PC-9 (cell line): ENCODE results near the gene MRPL27. TPM values are rescaled to one million over a fixed set of nuclear protein-coding genes. Genes with fewer than 3 reads are reported as not detected.

Experiments
- BruUV-seq: library from RNA; stranded (reverse); fragments of 400-500 nt; replicated peaks from 2 replicates; lab custom pipeline; 2021; lab: Mats Ljungman, UMichigan
- CTCF ChIA-PET: fragments of 300-600 bp; sonication (Branson Sonifier 250); formaldehyde crosslinking; loops from one replicate; lab custom pipeline; 2022; ENCODE audit warnings: antibody characterized with exemption; lab: Charles Lee
- POLR2A ChIA-PET: fragments of 300-600 bp; sonication (Branson Sonifier 250); formaldehyde crosslinking; loops from one replicate; lab custom pipeline; 2022; ENCODE audit warnings: antibody characterized with exemption; ENCODE audit not compliant: unreplicated experiment; lab: Charles Lee
- DNase-seq, 2 experiments: peaks; one replicate each; pipeline versions ENCODE4 v3.0.0 to v3.0.0-alpha.2; 2015 to 2022; ENCODE audit warnings: mixed read lengths in 1 of 2
- H2AFZ ChIP-seq: fragments of 200-600 bp; sonication (generic); 2 replicates; pipeline ENCODE4 v1.8.1; 2017; ENCODE audit warnings: antibody characterized with exemption
- H3F3A ChIP-seq: fragments of 200-600 bp; sonication (generic); 2 replicates; pipeline ENCODE4 v1.8.1; 2017; ENCODE audit warnings: antibody characterized with exemption, mild to moderate bottlenecking, low read depth; ENCODE audit not compliant: insufficient read depth
- H3K27ac ChIP-seq: fragments of 200-600 bp; sonication (generic); 2 replicates; pipeline ENCODE4 v1.6.1; 2016; ENCODE audit warnings: mixed run types
- H3K27me3 ChIP-seq: fragments of 200-600 bp; sonication (generic); 2 replicates; pipeline ENCODE4 v1.6.1; 2016; ENCODE audit warnings: low read depth, mixed run types; ENCODE audit not compliant: insufficient read depth
- H3K36me3 ChIP-seq: fragments of 200-600 bp; sonication (generic); 2 replicates; pipeline ENCODE4 v1.6.1; 2016; ENCODE audit warnings: low read depth, mixed run types
- H3K4me1 ChIP-seq: fragments of 200-600 bp; sonication (generic); replicated peaks from 2 replicates; pipeline ENCODE4 v1.6.1; 2016; ENCODE audit warnings: mixed run types; ENCODE audit not compliant: insufficient read depth
- H3K4me2 ChIP-seq: fragments of 200-600 bp; sonication (generic); 2 replicates; pipeline ENCODE4 v1.6.1; 2017; ENCODE audit warnings: mixed run types
- H3K4me3 ChIP-seq: fragments of 200-600 bp; sonication (generic); 2 replicates; pipeline ENCODE4 v1.6.1; 2016; ENCODE audit warnings: mixed run types
- H3K79me2 ChIP-seq: fragments of 200-600 bp; sonication (generic); 2 replicates; pipeline ENCODE4 v1.6.1; 2017; ENCODE audit warnings: low read depth, mixed run types
- H3K9me2 ChIP-seq: fragments of 200-600 bp; sonication (generic); 2 replicates; pipeline ENCODE4 v1.8.1; 2017; ENCODE audit warnings: mild to moderate bottlenecking; ENCODE audit not compliant: insufficient read depth
- H3K9me3 ChIP-seq: fragments of 200-600 bp; sonication (generic); 2 replicates; pipeline ENCODE4 v1.8.1; 2016; ENCODE audit warnings: low read depth; ENCODE audit not compliant: insufficient read depth
- H4K20me1 ChIP-seq: fragments of 200-600 bp; sonication (generic); 2 replicates; pipeline ENCODE4 v1.8.1; 2017; ENCODE audit not compliant: insufficient read depth
- EZH2 ChIP-seq: fragments of 200-600 bp; sonication (generic); IDR thresholded peaks from 2 replicates; pipeline ENCODE4 v1.8.0; 2017; ENCODE audit warnings: antibody characterized with exemption, low read depth
- intact Hi-C: fragments of 100-400 bp; cut with micrococcal nuclease; formaldehyde crosslinking; loops from one replicate; pipeline ENCODE4 v1.10.0; 2022; ENCODE audit not compliant: unreplicated experiment
- total RNA-seq: library from RNA; stranded (reverse); gene quantifications from 2 replicates; pipeline ENCODE4 v1.2.3, GENCODE V29; 2021
- TF ChIP-seq, protein P1 (sequence below): fragments of 200-600 bp; sonication (generic); conservative IDR thresholded peaks from 2 replicates; pipeline ENCODE4 v1.6.1; 2017; ENCODE audit warnings: mixed run types, antibody characterized with exemption, mild to moderate bottlenecking, moderate library complexity

The MRPL27 gene
- total RNA-seq, 1 experiment from 2014 or later: 48.3 TPM

GRCh38 chr17:50356418-50356817 is 16.6 kb downstream of the MRPL27 start:
- Histone ChIP-seq H3K36me3 (0 out of 2 replicates have a peak, but pooled peaks cover 7% of the 10 kb centered on the region), H3F3A (no peaks in the 10 kb centered on the region), H3K9me3 (no peaks in the 10 kb centered on the region), H3K4me2 (no peak overlapping the region), H3K4me3 (no peak overlapping the region), H3K79me2 (no peaks in the 10 kb centered on the region), H3K27me3 (no peaks in the 10 kb centered on the region), H3K4me1 (no peaks in the 10 kb centered on the region), H2AFZ (no peak overlapping the region), H3K27ac (no peak overlapping the region), H4K20me1 (peaks cover 3% of the 10 kb centered on the region; the same call in 1 of the 2 replicates), H3K9me2 (no peaks in the 10 kb centered on the region)
- ChIA-PET CTCF (no interaction called here), POLR2A (no interaction called here)
- no peak for TF ChIP-seq EZH2
- TF ChIP-seq, protein P1, sequence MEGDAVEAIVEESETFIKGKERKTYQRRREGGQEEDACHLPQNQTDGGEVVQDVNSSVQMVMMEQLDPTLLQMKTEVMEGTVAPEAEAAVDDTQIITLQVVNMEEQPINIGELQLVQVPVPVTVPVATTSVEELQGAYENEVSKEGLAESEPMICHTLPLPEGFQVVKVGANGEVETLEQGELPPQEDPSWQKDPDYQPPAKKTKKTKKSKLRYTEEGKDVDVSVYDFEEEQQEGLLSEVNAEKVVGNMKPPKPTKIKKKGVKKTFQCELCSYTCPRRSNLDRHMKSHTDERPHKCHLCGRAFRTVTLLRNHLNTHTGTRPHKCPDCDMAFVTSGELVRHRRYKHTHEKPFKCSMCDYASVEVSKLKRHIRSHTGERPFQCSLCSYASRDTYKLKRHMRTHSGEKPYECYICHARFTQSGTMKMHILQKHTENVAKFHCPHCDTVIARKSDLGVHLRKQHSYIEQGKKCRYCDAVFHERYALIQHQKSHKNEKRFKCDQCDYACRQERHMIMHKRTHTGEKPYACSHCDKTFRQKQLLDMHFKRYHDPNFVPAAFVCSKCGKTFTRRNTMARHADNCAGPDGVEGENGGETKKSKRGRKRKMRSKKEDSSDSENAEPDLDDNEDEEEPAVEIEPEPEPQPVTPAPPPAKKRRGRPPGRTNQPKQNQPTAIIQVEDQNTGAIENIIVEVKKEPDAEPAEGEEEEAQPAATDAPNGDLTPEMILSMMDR: no peak
- no peak for DNase-seq
- intact Hi-C loops: no loop called here
- no TSS peak for BruUV-seq

DNA sequence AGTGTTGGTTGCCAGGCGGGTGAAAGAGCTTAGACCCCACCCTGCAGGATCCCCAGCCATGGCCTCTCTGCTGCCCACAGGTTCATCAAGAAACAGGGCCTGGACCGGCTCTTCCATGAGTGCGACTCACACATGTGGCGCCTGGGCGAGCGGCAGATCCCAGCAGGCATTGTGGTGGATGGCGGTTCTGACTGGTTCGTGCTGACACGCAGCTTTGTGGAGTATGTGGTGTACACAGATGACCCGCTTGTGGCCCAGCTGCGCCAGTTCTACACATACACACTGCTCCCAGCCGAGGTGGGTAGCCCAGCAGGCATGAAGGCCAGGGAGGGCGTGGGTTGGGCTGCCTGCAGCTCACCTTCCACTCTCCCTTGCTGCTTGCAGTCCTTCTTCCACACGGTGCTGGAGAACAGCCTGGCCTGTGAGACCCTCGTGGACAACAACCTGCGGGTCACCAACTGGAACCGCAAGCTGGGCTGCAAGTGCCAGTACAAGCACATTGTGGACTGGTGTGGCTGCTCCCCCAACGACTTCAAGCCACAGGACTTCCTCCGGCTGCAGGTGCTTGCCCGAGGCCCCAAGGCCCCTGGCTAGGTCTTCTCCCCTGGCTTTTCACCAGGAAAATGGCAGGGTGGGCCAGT is 17.2 kb downstream of the MRPL27 start:
- no TSS peak for BruUV-seq
- Histone ChIP-seq H3F3A (no peaks in the 10 kb centered on the region), H4K20me1 (peaks cover 3% of the 10 kb centered on the region; the same call in 1 of the 2 replicates), H3K9me3 (no peaks in the 10 kb centered on the region), H3K27ac (no peak overlapping the region), H2AFZ (no peak overlapping the region), H3K9me2 (no peaks in the 10 kb centered on the region), H3K27me3 (no peaks in the 10 kb centered on the region), H3K4me2 (no peak overlapping the region), H3K36me3 (0 out of 2 replicates have a peak, but pooled peaks cover 7% of the 10 kb centered on the region), H3K79me2 (no peaks in the 10 kb centered on the region), H3K4me1 (no peaks in the 10 kb centered on the region), H3K4me3 (no peak overlapping the region)
- intact Hi-C loops: no loop called here
- DNase-seq: no peak
- CTCF ChIA-PET: no interaction called here
- no peak for TF ChIP-seq EZH2
- TF ChIP-seq, protein P1: no peak
- POLR2A ChIA-PET: interaction anchor here (0.5 to 0.6 kb wide), 2 partner anchors 202 to 871 kb away, joined by 3 to 12 read pairs; no protein-coding TSS in a partner anchor

- no peaks in the 10 kb centered on the region for H3K9me3 ChIP-seq
- BruUV-seq: no TSS peak
- intact Hi-C loops: no loop called here
- no peaks in the 10 kb centered on the region for H3K79me2 ChIP-seq
- H2AFZ ChIP-seq: no peak overlapping the region
- no peak for TF ChIP-seq EZH2
- TF ChIP-seq, protein P1: no peak
- H3K4me3 ChIP-seq: no peak overlapping the region
- no peak overlapping the region for H3K27ac ChIP-seq
- H3K4me1 ChIP-seq: no peaks in the 10 kb centered on the region
- ChIA-PET CTCF (no interaction called here), POLR2A (interaction anchor here (0.6 kb wide), 1 partner anchor 201 kb away, joined by 3 read pairs; no protein-coding TSS in a partner anchor)
- peaks cover 3% of the 10 kb centered on the region; the same call in 1 of the 2 replicates for H4K20me1 ChIP-seq
- DNase-seq: no peak
- H3K9me2 ChIP-seq: no peaks in the 10 kb centered on the region
- no peak overlapping the region for H3K4me2 ChIP-seq
- H3F3A ChIP-seq: no peaks in the 10 kb centered on the region
- H3K27me3 ChIP-seq: no peaks in the 10 kb centered on the region
- 0 out of 2 replicates have a peak, but pooled peaks cover 7% of the 10 kb centered on the region for H3K36me3 ChIP-seq
Observed at GRCh38 chr17:50355336-50355700, 17.7 kb downstream of the MRPL27 start.
